HUES48 (cell line): ENCODE measurements around the gene ZHX3.
A peak's percentile ranks its signal among the peaks of the same experiment; 100 is the strongest.
"Not testable (repeated sequence)": the region's sequence is repeated elsewhere in the genome, so short reads cannot be mapped to it uniquely, and the experiment has no call there.

ENCODE experiments used
- H3K27ac ChIP-seq: one replicate; pipeline ENCODE4 v1.7.0; 2013; ENCODE audit warnings: low read depth, low read length, inconsistent platforms
- H3K27me3 ChIP-seq: 2 replicates; pipeline ENCODE4 v1.6.1; 2013; ENCODE audit warnings: mild to moderate bottlenecking, low read length; ENCODE audit not compliant: control insufficient read depth, insufficient read depth
- H3K36me3 ChIP-seq: 2 replicates; pipeline ENCODE4 v1.6.1; 2013; ENCODE audit warnings: low read length; ENCODE audit not compliant: control insufficient read depth, insufficient read depth
- H3K4me1 ChIP-seq: 2 replicates; pipeline ENCODE4 v1.6.1; 2013; ENCODE audit warnings: mild to moderate bottlenecking, low read length; ENCODE audit not compliant: control insufficient read depth, insufficient read depth
- H3K4me3 ChIP-seq: 2 replicates; pipeline ENCODE4 v1.5.1; 2013; ENCODE audit warnings: mild to moderate bottlenecking, low read depth, low read length
- H3K9ac ChIP-seq: 2 replicates; pipeline ENCODE4 v1.6.1; 2013; ENCODE audit warnings: mild to moderate bottlenecking, low read depth, low read length, moderate library complexity
- H3K9me3 ChIP-seq: 2 replicates; pipeline ENCODE4 v1.6.1; 2013; ENCODE audit warnings: low read length; ENCODE audit not compliant: control insufficient read depth, insufficient read depth

The ZHX3 gene

DNA sequence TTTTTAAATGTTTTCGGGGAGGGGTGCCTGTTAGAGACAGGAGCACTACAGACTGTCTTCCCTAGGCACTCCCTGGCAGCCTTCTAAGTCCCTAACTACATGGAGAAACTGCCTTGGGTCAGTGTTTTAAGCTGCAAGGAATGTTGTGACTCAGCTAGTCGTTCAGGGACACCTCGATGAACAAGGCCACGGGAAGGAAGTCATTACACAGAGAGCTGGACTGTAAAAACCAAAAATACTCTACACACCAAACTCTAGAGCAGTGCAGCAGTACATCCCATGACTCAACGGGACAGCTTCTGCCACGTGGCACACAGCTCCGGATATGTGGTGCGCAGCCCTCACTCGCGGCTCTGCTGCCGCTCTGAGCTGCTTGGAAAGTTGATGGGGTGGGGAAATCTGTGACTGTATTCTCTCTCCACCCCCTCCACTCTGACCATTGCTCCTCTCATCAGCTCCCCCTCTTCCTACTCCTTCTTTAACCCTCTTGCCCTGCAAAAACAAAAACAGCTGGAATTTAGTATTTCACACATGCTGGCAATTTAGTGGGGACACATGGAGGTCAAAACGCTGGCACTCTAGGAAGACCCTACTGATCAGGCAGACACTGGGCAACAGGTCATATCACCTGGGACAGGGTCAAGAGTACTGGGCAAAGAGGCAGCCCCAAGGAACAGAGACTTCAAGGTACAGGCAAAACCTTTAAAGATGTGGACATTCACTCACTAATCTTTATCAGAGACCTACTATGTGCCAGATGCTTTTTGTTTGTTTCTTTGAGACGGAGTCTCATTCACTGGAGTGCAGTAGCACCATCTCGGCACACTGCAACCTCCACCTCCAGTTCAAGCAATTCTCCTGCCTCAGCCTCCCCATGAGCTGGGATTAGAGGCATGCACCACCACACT lies 12.2 kb upstream of the ZHX3 start:
- Histone ChIP-seq H3K36me3 (no peaks in the 10 kb centered on the region), H3K27me3 (no peaks in the 10 kb centered on the region), H3K4me3 (no peak overlapping the region), H3K4me1 (no peaks in the 10 kb centered on the region), H3K9ac (no peak overlapping the region), H3K9me3 (no peaks in the 10 kb centered on the region), H3K27ac (no peak overlapping the region)

DNA sequence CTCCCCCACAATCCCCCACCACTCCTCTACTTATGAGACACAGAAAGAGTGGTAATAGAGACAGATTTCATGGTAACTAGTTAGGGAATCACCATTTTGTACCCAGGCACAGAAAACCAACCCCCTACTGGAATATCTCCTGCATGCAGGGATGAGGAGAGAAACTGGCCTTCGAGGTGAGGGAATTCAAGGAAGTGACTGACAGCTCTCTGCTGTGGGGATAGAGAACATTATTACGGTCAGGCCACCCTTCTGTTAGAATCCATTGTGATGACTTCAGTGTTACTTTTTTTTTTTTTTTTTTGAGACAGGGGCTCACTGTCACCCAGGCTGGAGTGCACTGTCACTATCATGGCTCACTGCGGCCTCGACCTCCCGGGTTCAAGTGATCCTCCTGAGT lies 9.6 kb upstream of the ZHX3 start:
- no peak overlapping the region for H3K4me3 ChIP-seq
- H3K4me1 ChIP-seq, result no peaks in the 10 kb centered on the region
- no peaks in the 10 kb centered on the region for H3K27me3 ChIP-seq
- no peak overlapping the region for H3K27ac ChIP-seq
- no peaks in the 10 kb centered on the region for H3K36me3 ChIP-seq
- no peaks in the 10 kb centered on the region for H3K9me3 ChIP-seq
- no peak overlapping the region for H3K9ac ChIP-seq

DNA sequence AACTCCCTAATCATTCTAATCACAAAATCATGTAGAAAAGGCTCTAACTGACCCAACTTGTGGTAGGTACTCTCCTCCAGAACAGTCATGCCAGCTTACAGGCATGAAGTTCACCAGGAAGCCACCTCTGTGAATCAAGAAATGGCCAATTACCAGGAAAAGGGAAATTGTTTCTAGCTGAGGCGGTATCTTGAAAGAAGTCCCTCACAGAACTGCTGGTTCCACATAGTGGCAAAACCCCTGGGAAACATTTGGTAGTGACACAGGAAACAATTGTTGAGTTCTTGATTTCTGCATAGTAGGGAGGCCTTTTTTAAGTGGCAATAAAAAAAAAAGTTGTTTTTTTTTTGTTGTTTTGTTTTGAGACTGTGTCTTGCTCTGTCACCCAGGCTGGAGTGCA lies 3.4 kb upstream of the ZHX3 start:
- Histone ChIP-seq H3K4me3 (no peak overlapping the region), H3K27ac (no peak overlapping the region), H3K36me3 (no peaks in the 10 kb centered on the region), H3K9me3 (no peaks in the 10 kb centered on the region), H3K4me1 (peaks cover 6% of the 10 kb centered on the region), H3K27me3 (no peaks in the 10 kb centered on the region), H3K9ac (no peak overlapping the region)

DNA sequence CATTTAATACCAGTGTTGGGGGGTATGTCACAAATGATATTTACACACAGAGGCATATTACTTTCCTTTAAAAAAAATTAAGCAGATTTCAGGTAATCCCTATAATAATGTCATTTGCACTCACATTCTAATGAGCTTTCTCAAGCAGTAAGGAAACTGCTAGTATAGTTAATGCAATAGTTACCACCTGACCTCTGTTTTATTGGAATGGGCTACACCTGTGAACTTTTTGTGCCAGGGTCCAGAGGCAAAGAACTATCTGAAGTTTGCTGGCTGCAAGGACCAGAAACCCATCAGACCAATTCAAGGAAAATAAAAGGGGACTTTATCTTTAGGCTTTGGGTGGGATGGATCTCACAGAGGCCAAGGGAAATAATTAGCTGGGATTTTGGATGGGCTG lies 2.9 kb upstream of the ZHX3 start:
- H3K4me1 ChIP-seq, result peaks cover 6% of the 10 kb centered on the region
- H3K27ac ChIP-seq, result no peak overlapping the region
- no peaks in the 10 kb centered on the region for H3K9me3 ChIP-seq

DNA sequence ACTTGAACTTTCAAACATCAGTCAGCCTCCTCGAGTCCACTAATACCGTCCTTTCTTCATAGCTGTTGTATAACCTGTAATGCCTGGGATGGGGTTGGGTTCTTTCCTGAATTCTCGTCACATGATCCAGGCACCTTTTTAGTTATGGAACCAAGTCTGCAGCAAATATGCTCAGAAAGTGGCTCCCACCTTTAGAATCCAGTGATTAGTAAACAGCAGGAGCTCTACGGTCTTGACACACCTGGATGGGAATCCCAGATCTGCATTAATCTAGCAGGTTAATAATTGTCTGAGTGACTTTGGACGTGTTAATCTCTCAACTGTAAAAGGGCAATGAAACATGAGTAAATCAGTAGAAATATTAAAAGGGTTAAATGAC lies 729 bp upstream of the ZHX3 start:
- Histone ChIP-seq H3K27ac (no peak overlapping the region), H3K4me1 (peaks cover 6% of the 10 kb centered on the region), H3K9ac (no peak overlapping the region), H3K36me3 (no peaks in the 10 kb centered on the region), H3K27me3 (no peaks in the 10 kb centered on the region), H3K4me3 (peak overlapping the region; percentile 83), H3K9me3 (no peaks in the 10 kb centered on the region)

More for the DNA sequence above, 2.9 kb upstream of the ZHX3 start:
- Histone ChIP-seq H3K9ac (no peak overlapping the region), H3K27me3 (no peaks in the 10 kb centered on the region), H3K36me3 (no peaks in the 10 kb centered on the region), H3K4me3 (no peak overlapping the region)

DNA sequence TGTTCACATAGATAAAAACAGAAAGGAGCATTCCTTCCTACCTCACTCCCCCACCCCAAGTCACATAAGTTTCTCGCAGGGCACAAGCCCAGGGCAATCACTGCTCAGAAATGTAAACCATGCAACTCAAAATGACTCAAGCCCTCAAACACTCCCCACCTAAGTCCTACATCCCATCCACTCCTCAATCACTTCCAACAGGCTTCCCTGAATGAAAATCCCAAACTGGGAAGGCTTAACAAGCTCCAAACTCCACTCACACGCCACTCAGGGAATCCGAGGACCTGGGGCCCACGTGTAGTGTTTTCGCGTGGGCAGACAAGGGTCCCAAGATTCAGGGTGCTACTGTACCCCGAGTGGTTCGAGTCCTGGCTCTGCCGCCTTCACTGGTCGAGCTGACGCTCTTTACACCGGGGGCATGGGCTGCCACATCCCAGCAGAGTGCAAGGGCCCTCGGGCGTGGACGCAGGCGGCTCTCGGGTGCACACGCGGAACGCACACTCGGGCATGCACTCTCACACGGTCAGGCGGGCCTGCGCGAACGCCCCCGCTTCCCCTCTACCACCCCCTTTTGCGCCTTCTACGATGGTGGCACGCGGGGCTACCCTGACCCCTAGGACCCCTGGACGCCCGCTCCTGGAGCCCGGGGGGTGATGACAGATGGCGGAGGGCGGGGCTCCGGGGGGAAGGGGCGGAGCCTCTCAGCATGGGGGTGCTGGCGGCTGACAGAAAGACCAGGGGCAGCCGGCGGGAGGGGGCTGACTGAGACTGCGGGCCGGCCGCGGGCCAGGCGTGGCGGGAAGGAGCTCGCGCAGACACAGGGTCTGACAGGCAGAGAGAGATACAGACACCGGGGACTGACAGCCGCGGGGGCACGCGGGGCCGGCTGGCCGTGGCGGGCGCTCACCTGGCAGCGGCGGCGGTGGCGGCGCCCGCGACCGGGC lies 657 bp downstream of the ZHX3 start:
- H3K27ac ChIP-seq, result peak overlapping the region; percentile 40
- H3K36me3 ChIP-seq, result no peaks in the 10 kb centered on the region
- no peaks in the 10 kb centered on the region for H3K27me3 ChIP-seq
- H3K4me3 ChIP-seq, result peak overlapping the region; percentile 83
- no peaks in the 10 kb centered on the region for H3K9me3 ChIP-seq
- H3K9ac ChIP-seq, result peak overlapping the region; percentile 13; the same call in 1 of the 2 replicates
- H3K4me1 ChIP-seq, result peaks cover 6% of the 10 kb centered on the region

DNA sequence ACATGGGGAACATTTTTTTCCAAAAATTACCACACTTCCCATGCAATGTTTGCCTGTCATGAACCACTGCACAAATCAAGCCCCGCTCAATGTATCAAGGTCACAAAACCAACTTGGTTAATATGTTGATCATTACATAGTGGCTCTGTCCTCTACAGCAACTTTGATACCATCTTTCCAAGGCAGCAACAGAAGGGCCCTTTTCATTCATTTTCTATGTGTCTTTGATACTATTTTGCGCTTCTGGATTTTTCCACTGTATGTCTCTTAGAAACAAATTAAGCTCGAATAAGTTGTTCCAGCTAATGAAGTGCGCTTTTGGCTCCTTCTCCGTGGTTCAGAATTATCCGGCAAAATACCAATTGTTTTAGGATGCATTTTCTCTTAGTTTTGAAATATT lies 1.5 kb downstream of the ZHX3 start:
- Histone ChIP-seq H3K4me1 (peaks cover 6% of the 10 kb centered on the region), H3K27me3 (no peaks in the 10 kb centered on the region), H3K27ac (no peak overlapping the region), H3K4me3 (no peak overlapping the region), H3K9ac (no peak overlapping the region), H3K36me3 (no peaks in the 10 kb centered on the region), H3K9me3 (no peaks in the 10 kb centered on the region)

DNA sequence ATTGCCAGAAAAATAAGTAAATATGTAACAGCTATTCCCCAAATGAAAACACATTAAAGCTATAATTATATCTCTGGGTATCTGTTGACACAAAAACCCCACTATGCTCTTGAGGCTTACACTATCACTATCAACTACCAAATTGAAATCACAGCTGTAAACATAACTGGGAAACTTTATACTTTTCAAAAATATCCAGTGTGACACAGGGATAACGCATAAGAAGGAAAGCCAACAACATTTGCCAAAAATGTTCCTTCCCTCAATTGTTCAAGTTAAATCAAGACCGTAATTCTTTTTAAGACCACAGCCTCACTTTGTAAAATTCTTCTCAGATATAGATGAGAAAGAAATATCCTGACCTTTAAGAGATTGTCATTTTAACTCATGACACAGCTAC lies 3.1 kb downstream of the ZHX3 start:
- Histone ChIP-seq H3K4me1 (peaks cover 6% of the 10 kb centered on the region), H3K36me3 (no peaks in the 10 kb centered on the region), H3K4me3 (no peak overlapping the region)

DNA sequence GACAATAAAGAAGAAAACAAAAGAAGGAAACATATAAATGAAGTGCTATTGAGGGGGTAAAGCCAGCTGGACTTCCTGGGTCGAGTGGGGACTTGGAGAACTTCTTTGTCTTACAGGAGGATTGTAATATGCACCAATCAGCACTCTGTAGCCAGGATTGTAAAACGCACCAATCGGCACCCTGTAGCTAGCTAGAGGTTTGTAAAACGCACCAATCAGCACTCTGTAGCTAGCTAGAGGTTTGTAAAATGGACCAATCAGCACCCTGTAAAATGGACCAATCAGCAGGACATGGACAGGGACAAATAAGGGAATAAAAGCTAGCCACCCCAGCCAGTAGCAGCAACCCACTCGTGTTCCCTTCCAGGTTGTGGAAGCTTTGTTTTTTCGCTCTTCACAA lies 5.5 kb downstream of the ZHX3 start:
- H3K27ac ChIP-seq, H3K4me3 ChIP-seq, H3K27me3 ChIP-seq, H3K9me3 ChIP-seq, H3K36me3 ChIP-seq, H3K9ac ChIP-seq: not testable (repeated sequence)
- H3K4me1 ChIP-seq, result peaks cover 19% of the 10 kb centered on the region

More for the DNA sequence above, 3.1 kb downstream of the ZHX3 start:
- H3K9ac ChIP-seq, result no peak overlapping the region
- H3K9me3 ChIP-seq, result no peaks in the 10 kb centered on the region
- no peak overlapping the region for H3K27ac ChIP-seq
- no peaks in the 10 kb centered on the region for H3K27me3 ChIP-seq

DNA sequence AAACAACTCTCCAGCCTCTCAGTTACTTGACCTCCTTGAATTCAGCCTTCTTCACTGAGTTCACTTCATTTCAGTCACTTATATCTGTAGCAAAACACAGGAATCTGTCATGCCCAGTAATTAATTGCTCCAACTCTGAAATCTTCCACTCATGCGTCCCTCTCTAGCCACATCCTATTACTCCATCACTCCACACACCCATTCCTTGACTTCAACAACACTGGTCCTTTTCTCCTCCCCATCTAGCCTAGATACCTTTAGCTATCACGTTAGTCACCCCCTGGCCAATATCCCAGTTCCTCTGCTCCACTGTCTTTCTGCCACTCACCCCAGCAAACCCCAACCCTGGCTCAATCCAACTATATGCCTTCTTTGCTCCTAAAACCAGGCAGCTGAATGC lies 7.7 kb downstream of the ZHX3 start:
- no peaks in the 10 kb centered on the region for H3K9me3 ChIP-seq
- H3K27ac ChIP-seq, result no peak overlapping the region
- no peaks in the 10 kb centered on the region for H3K36me3 ChIP-seq
- H3K9ac ChIP-seq, result no peak overlapping the region
- H3K4me3 ChIP-seq, result no peak overlapping the region
- H3K4me1 ChIP-seq, result peaks cover 13% of the 10 kb centered on the region
- no peaks in the 10 kb centered on the region for H3K27me3 ChIP-seq
